Measurements from ENCODE around the gene SKAP2. TPM values are rescaled to one million over a fixed set of nuclear protein-coding genes. Genes with fewer than 3 reads are reported as not detected.

SKAP2 gene
- total RNA-seq, 1 experiment from 2014 or later, result 3.2 TPM

DNA sequence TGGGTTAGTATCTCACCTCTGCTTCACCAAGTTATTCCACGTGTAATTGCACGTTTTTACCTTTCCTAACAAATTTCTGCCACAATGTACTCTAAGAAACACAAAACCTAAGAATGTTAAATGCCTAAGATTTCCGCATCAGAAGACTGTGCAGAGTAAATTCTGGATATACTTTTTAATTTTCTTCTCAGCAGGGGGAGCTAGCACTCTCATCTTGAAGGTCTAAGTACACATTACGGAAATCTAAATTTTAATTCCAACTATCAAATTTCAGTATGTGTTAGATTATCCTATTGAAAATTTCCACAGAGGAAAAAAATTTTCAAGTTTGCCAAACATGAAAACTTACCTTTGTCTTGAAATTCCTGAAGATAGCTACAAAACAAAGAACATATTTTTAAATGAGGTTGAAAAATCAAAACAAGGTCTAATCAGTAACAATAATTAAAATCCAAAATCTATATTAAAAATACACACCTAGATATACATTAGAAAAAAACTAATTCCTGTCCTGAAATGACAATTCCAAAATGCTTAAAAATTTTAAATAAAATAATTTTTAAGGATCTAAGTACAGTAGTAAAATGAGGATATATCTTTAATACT, 10.5 kb downstream of the SKAP2 start:
- TF ChIP-seq, protein P1, sequence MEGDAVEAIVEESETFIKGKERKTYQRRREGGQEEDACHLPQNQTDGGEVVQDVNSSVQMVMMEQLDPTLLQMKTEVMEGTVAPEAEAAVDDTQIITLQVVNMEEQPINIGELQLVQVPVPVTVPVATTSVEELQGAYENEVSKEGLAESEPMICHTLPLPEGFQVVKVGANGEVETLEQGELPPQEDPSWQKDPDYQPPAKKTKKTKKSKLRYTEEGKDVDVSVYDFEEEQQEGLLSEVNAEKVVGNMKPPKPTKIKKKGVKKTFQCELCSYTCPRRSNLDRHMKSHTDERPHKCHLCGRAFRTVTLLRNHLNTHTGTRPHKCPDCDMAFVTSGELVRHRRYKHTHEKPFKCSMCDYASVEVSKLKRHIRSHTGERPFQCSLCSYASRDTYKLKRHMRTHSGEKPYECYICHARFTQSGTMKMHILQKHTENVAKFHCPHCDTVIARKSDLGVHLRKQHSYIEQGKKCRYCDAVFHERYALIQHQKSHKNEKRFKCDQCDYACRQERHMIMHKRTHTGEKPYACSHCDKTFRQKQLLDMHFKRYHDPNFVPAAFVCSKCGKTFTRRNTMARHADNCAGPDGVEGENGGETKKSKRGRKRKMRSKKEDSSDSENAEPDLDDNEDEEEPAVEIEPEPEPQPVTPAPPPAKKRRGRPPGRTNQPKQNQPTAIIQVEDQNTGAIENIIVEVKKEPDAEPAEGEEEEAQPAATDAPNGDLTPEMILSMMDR (conservative IDR thresholded peaks at IDR 0.05), result peak; percentile 52; the same call in 2 of the 3 replicates
- Histone ChIP-seq H2BK20ac (ENCODE audit: low read depth, low read length, poor library complexity, severe bottlenecking) (no peak overlapping the region), H2BK15ac (ENCODE audit: low read depth, low read length) (no peak overlapping the region), H3K27ac (ENCODE audit: insufficient read length, low read depth, low read length) (no peak overlapping the region), H3K14ac (ENCODE audit: insufficient read depth, low read length) (no peak overlapping the region), H3T11ph (ENCODE audit: low read length) (no peak overlapping the region), H4K91ac (ENCODE audit: insufficient read length, low read depth, low read length) (no peak overlapping the region), H3K27me3 (ENCODE audit: insufficient read depth, low read length) (peaks cover 7% of the 10 kb centered on the region; the same call in 1 of the 2 replicates), H2BK12ac (ENCODE audit: insufficient read length, low read depth, low read length) (no peak overlapping the region), H3K4me1 (ENCODE audit: insufficient read depth, low read length) (peaks cover 6% of the 10 kb centered on the region; the same call in 1 of the 2 replicates), H2AFZ (ENCODE audit: low read length) (no peak overlapping the region), H3K23me2 (ENCODE audit: insufficient read length, low read depth, low read length, poor library complexity, severe bottlenecking) (no peaks in the 10 kb centered on the region), H3K18ac (ENCODE audit: insufficient read length, low read depth, low read length) (no peak overlapping the region), H3K56ac (ENCODE audit: insufficient read length, low read depth, low read length) (no peak overlapping the region), H3K79me1 (ENCODE audit: insufficient read depth, low read depth, low read length, poor library complexity, severe bottlenecking) (no peaks in the 10 kb centered on the region), H3K23ac (ENCODE audit: insufficient read length, low read depth, low read length) (no peak overlapping the region), H2BK5ac (ENCODE audit: insufficient read length, low read length) (no peak overlapping the region), H3K9me3 (ENCODE audit: control insufficient read depth, low read depth, low read length) (no peaks in the 10 kb centered on the region), H4K8ac (replicated peaks; ENCODE audit: insufficient read length, low read depth, low read length) (no peak overlapping the region), H3K4ac (ENCODE audit: low read depth, low read length) (no peak overlapping the region), H2BK120ac (ENCODE audit: low read depth, low read length, poor library complexity, severe bottlenecking) (no peak overlapping the region), H3K9ac (ENCODE audit: extremely low read depth, insufficient read length, low read length) (no peak overlapping the region), H3K79me2 (ENCODE audit: insufficient read depth, low read length) (no peaks in the 10 kb centered on the region), H4K5ac (ENCODE audit: insufficient read length, low read depth, low read length) (no peak overlapping the region), H2AK5ac (ENCODE audit: insufficient read length, low read length) (no peak overlapping the region), H4K20me1 (ENCODE audit: control insufficient read depth, insufficient read depth, insufficient read length) (no peaks in the 10 kb centered on the region), H3K4me2 (ENCODE audit: insufficient read depth, insufficient read length, low read length) (no peak overlapping the region)
- Mint-ChIP-seq H3K27ac (no peak overlapping the region), H3K36me3 (ENCODE audit: insufficient read depth in 1 of 3, low read depth in 3 of 3) (no peaks in the 10 kb centered on the region; a peak in 1 of 7 replicates), H3K9me3 (no peaks in the 10 kb centered on the region), H3K4me3 (no peak overlapping the region), H3K4me1 (peaks cover 17 to 22% of the 10 kb centered on the region in 2 experiments), H3K27me3 (ENCODE audit: low read depth) (peaks cover 75% of the 10 kb centered on the region)
- no peak for DNase-seq
- WGBS (ENCODE audit: extremely low coverage, insufficient read length, low lambda C conversion rate), result no CpG with 5 or more reads among the region's 4 CpGs

All from H9 (cell line).